ENCODE results near the gene RSRC1.

Gene RSRC1

DNA sequence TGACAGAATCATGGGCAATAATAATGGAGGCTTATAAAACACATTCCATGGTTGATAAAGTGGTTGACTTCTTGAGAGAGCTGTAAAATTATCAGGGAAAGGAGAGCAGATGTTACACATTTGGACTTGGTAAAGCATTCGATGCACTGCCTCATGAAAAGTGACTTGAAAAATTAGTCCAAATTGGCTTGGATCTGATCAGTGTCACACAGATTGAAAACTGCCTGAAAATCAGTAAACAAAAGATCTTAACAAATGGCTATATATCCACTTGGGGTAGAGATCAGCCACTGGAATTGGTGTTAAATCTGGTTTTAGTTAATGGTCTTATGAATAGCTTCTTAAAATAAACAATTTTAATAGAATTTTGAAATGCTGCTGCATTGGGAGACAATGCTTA lies 24.0 kb upstream of the RSRC1 start:
- no peak for DNase-seq (ENCODE audit: low spot score)
- no peak overlapping the region for H3K27ac ChIP-seq
- no peak overlapping the region for H3K4me3 ChIP-seq
- TF ChIP-seq, protein P1, sequence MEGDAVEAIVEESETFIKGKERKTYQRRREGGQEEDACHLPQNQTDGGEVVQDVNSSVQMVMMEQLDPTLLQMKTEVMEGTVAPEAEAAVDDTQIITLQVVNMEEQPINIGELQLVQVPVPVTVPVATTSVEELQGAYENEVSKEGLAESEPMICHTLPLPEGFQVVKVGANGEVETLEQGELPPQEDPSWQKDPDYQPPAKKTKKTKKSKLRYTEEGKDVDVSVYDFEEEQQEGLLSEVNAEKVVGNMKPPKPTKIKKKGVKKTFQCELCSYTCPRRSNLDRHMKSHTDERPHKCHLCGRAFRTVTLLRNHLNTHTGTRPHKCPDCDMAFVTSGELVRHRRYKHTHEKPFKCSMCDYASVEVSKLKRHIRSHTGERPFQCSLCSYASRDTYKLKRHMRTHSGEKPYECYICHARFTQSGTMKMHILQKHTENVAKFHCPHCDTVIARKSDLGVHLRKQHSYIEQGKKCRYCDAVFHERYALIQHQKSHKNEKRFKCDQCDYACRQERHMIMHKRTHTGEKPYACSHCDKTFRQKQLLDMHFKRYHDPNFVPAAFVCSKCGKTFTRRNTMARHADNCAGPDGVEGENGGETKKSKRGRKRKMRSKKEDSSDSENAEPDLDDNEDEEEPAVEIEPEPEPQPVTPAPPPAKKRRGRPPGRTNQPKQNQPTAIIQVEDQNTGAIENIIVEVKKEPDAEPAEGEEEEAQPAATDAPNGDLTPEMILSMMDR (IDR thresholded peaks at IDR 0.05), result no peak

DNA sequence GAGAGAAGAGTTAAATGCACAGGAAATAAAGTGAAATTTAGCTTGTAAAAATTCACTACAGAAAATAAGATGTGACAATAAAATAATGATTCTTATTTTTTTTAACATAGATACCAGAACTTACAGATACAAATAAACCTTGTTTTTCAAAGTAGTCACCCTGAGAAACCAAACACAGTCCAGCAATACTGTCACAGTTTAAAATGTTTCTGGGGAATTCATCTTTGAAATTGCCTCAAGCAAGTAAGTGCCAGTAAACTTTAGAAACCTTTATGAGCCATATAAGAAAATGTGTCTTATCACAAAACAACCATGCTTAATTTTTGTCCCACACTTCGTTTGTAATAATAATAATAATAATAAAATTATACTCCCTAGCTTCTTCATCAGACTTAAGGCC lies 23.5 kb upstream of the RSRC1 start:
- TF ChIP-seq, protein P1 (IDR thresholded peaks at IDR 0.05), result no peak
- Histone ChIP-seq H3K27ac (no peak overlapping the region), H3K4me3 (no peak overlapping the region)
- no peak for DNase-seq (ENCODE audit: low spot score)

DNA sequence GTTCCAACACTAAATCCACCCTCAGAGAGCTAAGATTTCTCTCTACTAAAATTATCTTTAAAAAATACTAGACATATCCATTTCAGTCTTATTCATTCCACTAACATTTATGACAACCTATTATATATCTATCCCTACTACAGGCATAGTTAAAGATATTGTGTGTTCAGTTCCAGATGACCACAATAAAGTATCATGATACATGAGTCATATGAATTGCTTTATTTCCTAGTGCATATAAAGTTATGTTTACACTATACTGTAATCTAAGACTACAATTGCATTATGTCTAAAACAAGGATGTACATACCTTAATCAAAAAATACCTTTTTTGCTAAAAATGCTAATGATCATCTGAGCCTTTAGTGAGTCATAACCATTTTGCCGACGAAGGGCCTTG lies 23.1 kb upstream of the RSRC1 start:
- H3K27ac ChIP-seq, result no peak overlapping the region
- TF ChIP-seq, protein P1 (IDR thresholded peaks at IDR 0.05), result no peak
- no peak for DNase-seq (ENCODE audit: low spot score)
- H3K4me3 ChIP-seq, result no peak overlapping the region

DNA sequence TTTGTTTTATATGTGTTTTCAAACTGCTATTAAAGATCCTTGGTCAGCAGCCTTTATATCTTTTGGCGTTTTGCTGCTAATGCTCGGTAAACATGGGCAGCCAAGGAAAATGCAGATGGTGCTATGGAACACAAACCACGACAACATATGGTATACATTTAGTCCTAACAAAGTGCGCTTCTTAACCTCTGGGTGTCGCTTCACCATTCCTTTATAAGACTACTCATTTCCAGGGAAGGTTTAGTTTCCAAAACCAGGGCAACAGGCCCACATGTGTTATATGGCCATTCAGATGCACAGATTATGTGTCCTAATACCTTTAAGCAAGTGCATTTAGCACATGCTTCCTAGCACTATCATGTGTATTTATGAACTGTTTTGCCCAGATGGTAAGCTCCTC lies 18.4 kb upstream of the RSRC1 start:
- H3K27ac ChIP-seq, result no peak overlapping the region
- TF ChIP-seq, protein P1 (IDR thresholded peaks at IDR 0.05), result no peak
- no peak overlapping the region for H3K4me3 ChIP-seq
- DNase-seq (ENCODE audit: low spot score), result no peak

DNA sequence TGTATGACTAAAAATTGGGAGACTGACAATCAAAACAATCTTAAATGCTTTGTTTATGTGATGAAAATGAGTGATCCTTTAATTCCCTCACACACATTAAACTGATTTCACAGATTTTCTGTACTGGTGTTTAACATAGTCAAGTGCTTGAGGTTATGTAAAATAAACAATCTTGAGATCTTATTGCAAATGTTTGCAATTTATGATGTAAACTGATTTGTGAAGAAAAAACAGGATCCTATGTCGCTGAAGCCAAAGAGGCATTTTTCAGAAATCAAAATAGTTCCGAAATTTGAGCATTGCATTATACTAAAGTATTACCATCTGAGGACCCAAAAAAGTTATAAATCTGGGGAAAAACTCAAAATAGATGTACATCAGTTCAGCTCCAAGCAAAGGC lies 16.4 kb upstream of the RSRC1 start:
- Histone ChIP-seq H3K27ac (no peak overlapping the region), H3K4me3 (no peak overlapping the region)
- TF ChIP-seq, protein P1 (IDR thresholded peaks at IDR 0.05), result no peak
- DNase-seq (ENCODE audit: low spot score), result no peak

DNA sequence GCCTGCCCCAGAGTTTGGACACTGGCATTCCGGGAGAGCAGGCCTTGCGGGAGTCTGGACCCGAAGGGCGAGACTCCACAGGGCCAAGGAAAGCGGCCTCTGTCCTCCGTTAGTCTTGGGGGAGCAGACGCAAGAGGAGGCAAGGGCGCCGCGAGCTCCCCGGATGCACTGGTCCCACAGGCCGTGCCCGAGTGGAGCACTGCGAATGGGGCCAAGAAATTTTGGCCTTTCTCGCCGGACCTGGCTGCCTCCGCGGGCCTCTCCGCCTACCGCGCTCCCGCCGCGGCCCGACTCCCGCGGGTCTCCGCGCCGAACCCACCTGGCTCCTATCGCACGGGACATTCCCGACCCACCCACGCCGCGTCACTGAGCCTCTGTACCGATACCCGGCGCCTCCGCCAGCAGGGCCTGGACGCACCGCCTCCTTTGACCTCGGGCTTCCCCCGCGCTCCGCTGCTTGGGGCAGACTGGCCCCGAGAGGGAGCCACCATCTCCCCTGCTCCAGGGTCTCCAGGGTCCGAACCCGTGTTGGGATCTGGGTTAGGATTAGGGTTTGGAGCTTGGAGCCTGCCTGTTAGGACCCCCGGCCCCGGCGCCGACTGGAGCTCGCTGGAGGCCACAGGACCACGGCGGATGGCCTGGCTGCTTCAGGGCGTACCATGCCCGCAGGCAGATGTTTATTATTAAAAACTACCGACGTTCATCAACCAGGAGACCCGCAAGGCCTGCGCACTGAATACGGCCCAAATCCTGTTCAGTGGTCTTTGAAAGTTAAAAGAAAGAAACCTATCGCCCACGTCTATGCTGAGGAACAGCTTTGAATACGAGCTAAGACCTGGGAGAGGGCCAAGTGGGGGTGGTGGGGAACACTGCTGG lies 15.4 kb upstream of the RSRC1 start:
- H3K4me3 ChIP-seq, result peak overlapping the region; percentile 49
- DNase-seq (ENCODE audit: low spot score), result no peak
- TF ChIP-seq, protein P1 (IDR thresholded peaks at IDR 0.05), result no peak
- H3K27ac ChIP-seq, result peak overlapping the region in 1 of 2 donors; percentile 39
